Spinal cord (tissue), 10 donors: ENCODE data around the gene PCDHB6. TPM values are rescaled to one million over a fixed set of nuclear protein-coding genes. Genes with fewer than 3 reads are reported as not detected.
"Not testable (repeated sequence)": the region's sequence is repeated elsewhere in the genome, so short reads cannot be mapped to it uniquely, and the experiment has no call there.

Source experiments
- DNase-seq, 6 donors: peaks; one replicate each; pipeline versions ENCODE4 v3.0.0 to v3.0.0-alpha.2; 2013 to 2015; ENCODE audit warnings: low spot score in 6 of 6, low read depth in 4 of 6
- H3K27ac ChIP-seq: one replicate; pipeline ENCODE4 v1.5.1; 2013; ENCODE audit warnings: low read depth, low read length, control low read depth
- H3K27me3 ChIP-seq: one replicate; pipeline ENCODE4 v1.6.1; 2013; ENCODE audit warnings: low read length; ENCODE audit not compliant: control insufficient read depth, insufficient read depth
- H3K36me3 ChIP-seq: one replicate; pipeline ENCODE4 v1.6.1; 2013; ENCODE audit warnings: low read length; ENCODE audit not compliant: control insufficient read depth, insufficient read depth
- H3K4me1 ChIP-seq: one replicate; pipeline ENCODE4 v1.6.1; 2013; ENCODE audit warnings: low read length; ENCODE audit not compliant: control insufficient read depth, insufficient read depth
- H3K4me3 ChIP-seq: one replicate; pipeline ENCODE4 v1.5.1; 2013; ENCODE audit warnings: low read depth, low read length, control low read depth
- H3K9me3 ChIP-seq: one replicate; pipeline ENCODE4 v1.6.1; 2013; ENCODE audit warnings: low read length; ENCODE audit not compliant: control insufficient read depth, insufficient read depth
- WGBS: methylation state at CpG from one replicate; pipeline ENCODE4 v1.1.5; 2013; ENCODE audit warnings: missing lambda C conversion rate; ENCODE audit not compliant: insufficient coverage; 5-methylcytosine and 5-hydroxymethylcytosine counted together
- polyA plus RNA-seq, 2 donors: library from polyadenylated mRNA; unstranded; fragments of 120-200 nt; gene quantifications; one replicate each; pipeline ENCODE4 v1.2.1, GENCODE V29; 2013; ENCODE audit not compliant: insufficient read length in 2 of 2
- total RNA-seq, 2 donors: library from RNA; depleted of rRNA in 1 of 2; stranded (reverse); fragments of 120-200 nt in 1 of 2; fragments of >200 nt in 1 of 2; gene quantifications; one replicate each; pipeline versions ENCODE4 v1.2.3 to v1.2.4, GENCODE V29; 2013 to 2014
- donor health status: healthy.

Gene PCDHB6
- total and polyA plus RNA-seq, 4 donors: 1.9 to 5.5 (median 4.0) TPM

- Histone ChIP-seq H3K9me3 (peaks cover 2% of the 10 kb centered on the region), H3K27ac (no peak overlapping the region), H3K36me3 (no peaks in the 10 kb centered on the region), H3K27me3 (no peaks in the 10 kb centered on the region), H3K4me1 (no peaks in the 10 kb centered on the region), H3K4me3 (no peak overlapping the region)
- no peak for DNase-seq
- WGBS: 60% methylated on average over 1 of the region's 1 CpG
Measured at GRCh38 chr5:141180313-141180712, 30.5 kb downstream of the PCDHB6 start.

DNA sequence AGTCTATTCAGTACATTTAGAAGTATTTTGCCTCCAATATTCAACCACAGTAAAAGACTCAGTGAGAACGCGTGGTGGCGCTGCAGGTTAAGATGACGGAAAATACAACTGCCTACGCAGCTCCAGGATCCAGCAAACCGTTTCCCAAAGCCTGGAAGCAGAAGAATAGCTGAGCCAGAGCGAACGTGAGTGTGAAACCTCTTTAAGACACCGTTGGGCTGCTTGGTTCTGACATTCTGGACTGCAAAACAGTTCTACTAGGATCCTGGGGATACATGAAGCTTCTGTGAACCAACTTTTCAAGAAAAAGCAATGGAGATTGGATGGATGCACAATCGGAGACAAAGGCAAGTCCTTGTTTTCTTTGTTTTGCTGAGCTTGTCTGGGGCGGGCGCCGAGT is 32.4 kb downstream of the PCDHB6 start, which contains the start of gene PCDHB16:
TSS of gene PCDHB16 (plus strand) at position 140 of the 400 bp plus-strand sequence. CDS start at position 313, 173 bp downstream.
- H3K4me1 ChIP-seq: no peaks in the 10 kb centered on the region
- no peaks in the 10 kb centered on the region for H3K36me3 ChIP-seq
- WGBS: 10% methylated on average over 13 of the region's 13 CpGs
- H3K27me3 ChIP-seq: no peaks in the 10 kb centered on the region
- H3K9me3 ChIP-seq: peaks cover 3% of the 10 kb centered on the region
- H3K4me3 ChIP-seq: peak within 1 kb of the TSS; percentile 2
- DNase-seq: peak in 2 of 6 donors; percentile 64 to 67
- H3K27ac ChIP-seq: no peak within 1 kb of the TSS

- not testable (repeated sequence) for H3K27ac ChIP-seq, H3K4me3 ChIP-seq, H3K4me1 ChIP-seq, H3K9me3 ChIP-seq, DNase-seq, H3K36me3 ChIP-seq, H3K27me3 ChIP-seq
- WGBS: 22% methylated on average over 32 of the region's 69 CpGs
Measured at GRCh38 chr5:141184117-141184855, 34.4 kb downstream of the PCDHB6 start.

DNA sequence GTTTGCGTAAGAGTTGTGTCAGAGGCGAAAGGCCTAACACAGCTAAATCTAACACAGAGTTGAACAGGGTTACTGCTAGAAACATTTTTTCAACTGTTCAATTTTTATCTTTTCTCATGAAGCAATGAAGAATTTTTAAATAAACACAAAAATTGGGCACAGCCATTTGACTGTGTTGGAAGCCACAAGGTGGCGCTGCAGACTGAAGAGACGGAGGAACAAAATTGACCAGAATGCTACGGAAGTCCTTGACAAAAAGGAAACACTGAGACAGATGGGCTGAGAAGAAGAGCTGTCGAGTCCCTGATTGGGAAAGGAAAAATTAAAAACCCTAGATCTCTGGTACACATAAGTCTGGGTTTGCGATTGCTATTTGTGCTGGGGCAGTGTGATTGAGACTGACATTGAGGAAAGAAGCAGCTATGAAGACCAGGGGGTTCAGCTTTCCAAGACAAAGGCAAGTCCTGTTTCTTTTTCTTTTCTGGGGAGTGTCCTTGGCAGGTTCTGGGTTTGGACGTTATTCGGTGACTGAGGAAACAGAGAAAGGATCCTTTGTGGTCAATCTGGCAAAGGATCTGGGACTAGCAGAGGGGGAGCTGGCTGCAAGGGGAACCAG is 37.1 kb downstream of the PCDHB6 start, which contains the start of gene PCDHB9:
TSS of gene PCDHB9 (plus strand) at position 265 of the 616 bp plus-strand sequence. CDS start at position 423, 158 bp downstream.
- Histone ChIP-seq H3K4me3 (no peak within 1 kb of the TSS), H3K9me3 (peaks cover 5% of the 10 kb centered on the region), H3K27me3 (no peaks in the 10 kb centered on the region), H3K36me3 (no peaks in the 10 kb centered on the region), H3K27ac (no peak within 1 kb of the TSS), H3K4me1 (no peaks in the 10 kb centered on the region)
- WGBS: 19% methylated on average over 6 of the region's 9 CpGs
- DNase-seq: peak in 2 of 6 donors; percentile 39 to 50

GRCh38 chr5:141188682-141189081 is 38.8 kb downstream of the PCDHB6 start:
- H3K4me3 ChIP-seq, H3K27ac ChIP-seq, DNase-seq, H3K9me3 ChIP-seq, H3K27me3 ChIP-seq, H3K36me3 ChIP-seq, H3K4me1 ChIP-seq: not testable (repeated sequence)
- WGBS: 26% methylated on average over 11 of the region's 37 CpGs

DNA sequence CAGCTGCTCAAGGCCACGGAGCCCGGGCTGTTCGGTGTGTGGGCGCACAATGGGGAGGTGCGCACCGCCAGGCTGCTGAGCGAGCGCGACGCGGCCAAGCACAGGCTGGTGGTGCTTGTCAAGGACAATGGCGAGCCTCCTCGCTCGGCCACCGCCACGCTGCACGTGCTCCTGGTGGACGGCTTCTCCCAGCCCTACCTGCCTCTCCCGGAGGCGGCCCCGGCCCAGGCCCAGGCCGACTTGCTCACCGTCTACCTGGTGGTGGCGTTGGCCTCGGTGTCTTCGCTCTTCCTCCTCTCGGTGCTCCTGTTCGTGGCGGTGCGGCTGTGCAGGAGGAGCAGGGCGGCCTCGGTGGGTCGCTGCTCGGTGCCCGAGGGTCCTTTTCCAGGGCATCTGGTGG is 39.3 kb downstream of the PCDHB6 start:
- not testable (repeated sequence) for H3K36me3 ChIP-seq, H3K27ac ChIP-seq, H3K4me3 ChIP-seq, H3K27me3 ChIP-seq, H3K9me3 ChIP-seq, DNase-seq, H3K4me1 ChIP-seq
- WGBS: 16% methylated on average over 16 of the region's 35 CpGs

- Histone ChIP-seq H3K27me3 (no peaks in the 10 kb centered on the region), H3K4me1 (no peaks in the 10 kb centered on the region), H3K9me3 (peaks cover 9% of the 10 kb centered on the region), H3K27ac (no peak within 1 kb of the TSS), H3K4me3 (peak within 1 kb of the TSS; percentile 12), H3K36me3 (no peaks in the 10 kb centered on the region)
- peak in 2 of 6 donors; percentile 63 to 72 for DNase-seq
- WGBS: under 1% methylated on average over 8 of the region's 10 CpGs
Measured at GRCh38 chr5:141192110-141192725, 42.4 kb downstream of the PCDHB6 start, which contains the start of gene PCDHB10. Gene PCDHB10, plus strand, starts transcription at chr5:141192353. Its CDS starts 200 bp downstream, at chr5:141192553.

GRCh38 chr5:141194332-141194731 is 44.5 kb downstream of the PCDHB6 start:
- not testable (repeated sequence) for H3K27me3 ChIP-seq, DNase-seq, H3K36me3 ChIP-seq, H3K4me1 ChIP-seq, H3K4me3 ChIP-seq, H3K27ac ChIP-seq
- H3K9me3 ChIP-seq: peaks cover 11% of the 10 kb centered on the region
- 17% methylated on average over 13 of the region's 37 CpGs for WGBS

DNA sequence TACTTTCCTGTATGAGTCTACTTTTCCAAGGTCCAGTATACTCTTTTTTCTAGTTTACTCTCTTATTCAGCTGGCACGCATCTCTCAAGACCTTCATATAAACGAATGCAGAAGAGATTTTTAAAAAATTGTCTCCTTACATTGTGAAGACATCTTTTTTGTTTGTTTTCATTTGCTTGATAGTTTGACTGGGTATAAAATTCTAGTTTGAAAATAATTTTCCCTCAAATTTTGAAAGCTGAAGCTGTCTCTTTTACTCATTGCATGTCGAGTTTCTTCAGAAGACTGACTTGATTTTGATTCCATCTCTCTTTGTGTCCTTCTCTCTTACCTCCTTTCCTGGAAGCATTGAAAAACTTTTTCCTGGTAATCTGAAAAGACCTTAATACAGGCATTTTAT is 46.5 kb downstream of the PCDHB6 start:
- Histone ChIP-seq H3K9me3 (peaks cover 21% of the 10 kb centered on the region), H3K36me3 (no peaks in the 10 kb centered on the region), H3K4me1 (no peaks in the 10 kb centered on the region), H3K27ac (no peak overlapping the region), H3K4me3 (no peak overlapping the region), H3K27me3 (no peaks in the 10 kb centered on the region)
- DNase-seq: no peak
- 29% methylated on average over 1 of the region's 3 CpGs for WGBS
